HK-2 (cell line): ENCODE data around the gene NELFE.
"Not testable (repeated sequence)": the region's sequence is repeated elsewhere in the genome, so short reads cannot be mapped to it uniquely, and the experiment has no call there.

Source experiments
- DNase-seq: peaks from one replicate; pipeline ENCODE4 v3.0.0-alpha.2; 2018; ENCODE audit not compliant: unreplicated experiment

NELFE gene

GRCh38 chr6:31919624-31920303 is 39.0 kb downstream of the NELFE start:
- no peak for DNase-seq

GRCh38 chr6:31918069-31918720 is 40.6 kb downstream of the NELFE start:
- no peak for DNase-seq

- no peak for DNase-seq
These were observed 43.0 kb downstream of the NELFE start for GRCh38 chr6:31915756-31916155.

DNA sequence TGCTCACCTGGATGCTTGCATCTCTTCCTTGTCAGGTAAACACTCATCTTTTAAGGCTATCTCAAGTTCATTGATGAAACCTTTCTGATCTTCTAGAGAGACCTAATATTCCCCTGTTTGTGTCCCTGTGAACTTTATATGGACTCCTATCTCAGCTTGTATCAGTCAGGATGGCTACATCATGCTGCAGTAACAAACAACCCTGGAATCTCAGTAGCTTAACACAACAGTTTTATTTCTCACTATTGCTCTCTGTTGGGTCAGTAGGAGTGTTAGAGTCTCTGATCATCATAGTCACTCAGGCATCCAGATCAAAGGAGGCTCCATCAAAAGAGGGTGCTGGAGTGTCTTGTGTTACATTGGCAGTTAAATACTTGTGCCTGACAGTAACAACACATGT is 43.4 kb downstream of the NELFE start:
- no peak for DNase-seq

GRCh38 chr6:31911826-31912585 is 46.8 kb downstream of the NELFE start:
- DNase-seq = no peak

DNA sequence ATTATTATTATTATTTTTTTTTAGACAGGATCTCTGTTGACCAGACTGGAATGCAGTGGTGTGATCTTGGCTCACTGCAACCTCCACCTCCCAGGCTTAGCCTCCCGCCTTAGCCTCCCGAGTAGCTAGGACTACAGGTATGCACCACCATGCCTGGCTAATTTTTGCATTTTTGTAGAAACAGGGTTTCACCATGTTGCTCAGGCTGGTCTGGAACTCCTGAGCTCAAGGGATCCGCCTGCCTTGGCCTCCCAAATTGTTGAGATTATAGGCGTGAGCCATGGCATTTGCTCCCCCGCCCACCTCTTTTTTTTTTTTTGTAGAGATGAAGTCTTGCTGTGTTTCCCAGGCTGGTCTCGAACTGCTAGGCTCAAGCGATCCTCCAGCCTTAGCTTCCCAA is 49.5 kb downstream of the NELFE start:
- not testable (repeated sequence) for DNase-seq

- DNase-seq = no peak
These were observed 50.0 kb downstream of the NELFE start for GRCh38 chr6:31908791-31909190.

DNA sequence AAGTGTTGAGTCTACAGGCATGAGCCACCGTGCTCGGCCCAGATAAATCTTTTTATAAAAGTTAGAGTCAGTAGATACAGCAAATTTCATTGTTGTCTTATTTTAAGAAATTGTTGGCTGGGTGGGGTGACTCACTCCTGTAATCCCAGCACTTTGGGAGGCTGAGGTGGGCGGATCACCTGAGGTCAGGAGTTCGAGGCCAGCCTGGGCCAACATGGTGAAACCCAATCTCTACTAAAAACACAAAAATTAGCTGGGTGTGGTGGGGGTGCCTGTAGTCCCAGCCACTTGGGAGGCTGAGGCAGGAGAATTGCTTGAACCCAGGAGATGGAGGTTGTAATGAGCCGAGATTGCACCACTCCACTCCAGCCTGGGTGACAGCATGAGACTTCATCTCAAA is 50.5 kb downstream of the NELFE start:
- not testable (repeated sequence) for DNase-seq

GRCh38 chr6:31907158-31907813 is 51.5 kb downstream of the NELFE start:
- DNase-seq = peak; percentile 45

DNA sequence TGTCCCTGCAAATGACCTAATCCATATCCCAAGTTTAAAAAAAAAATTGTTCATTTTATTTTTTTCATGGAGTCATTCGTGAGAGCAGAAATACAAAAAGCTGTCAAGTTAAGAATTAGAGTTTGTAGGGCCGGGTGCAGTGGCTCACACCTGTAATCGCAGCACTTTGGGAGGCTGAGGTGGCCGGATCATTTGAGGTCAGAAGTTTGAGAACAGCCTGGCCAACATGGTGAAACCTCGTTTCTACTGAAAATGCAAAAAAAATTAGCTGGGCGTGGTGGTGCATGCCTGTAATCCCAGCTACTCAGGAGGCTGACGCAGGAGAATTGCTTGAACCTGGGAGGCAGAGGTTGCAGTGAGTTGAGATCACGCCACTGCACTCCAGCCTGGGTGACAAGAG is 52.0 kb downstream of the NELFE start:
- DNase-seq = not testable (repeated sequence)

- no peak for DNase-seq
These were observed 52.6 kb downstream of the NELFE start for GRCh38 chr6:31906122-31906521.

GRCh38 chr6:31905041-31905440 is 53.7 kb downstream of the NELFE start:
- no peak for DNase-seq

DNA sequence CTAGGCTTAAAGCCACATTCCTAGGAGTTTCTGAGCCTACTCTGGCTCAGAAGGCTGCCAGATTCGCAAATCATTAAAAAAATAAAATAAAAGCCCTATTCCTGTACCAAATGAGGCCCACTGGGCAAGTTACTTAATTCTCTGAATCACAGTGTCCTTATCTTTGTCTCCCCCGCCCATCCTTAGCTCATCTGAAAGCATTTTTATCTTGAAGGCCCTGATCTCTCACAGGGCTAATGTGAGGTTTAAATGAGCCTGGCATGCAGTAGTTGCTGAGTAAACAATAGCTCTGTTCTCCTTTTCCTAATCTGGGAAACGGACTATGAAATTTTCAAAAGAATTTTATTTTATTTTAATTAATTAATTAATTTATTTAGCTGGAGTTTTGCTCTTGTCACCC is 54.8 kb downstream of the NELFE start:
- no peak for DNase-seq
